HEK293T (cell line): ENCODE data around the gene SLC24A1.

ENCODE experiments used
- BHLHE40 ChIP-seq: fragments of 450-650 bp; IDR thresholded peaks from 2 replicates; pipeline ENCODE4 v1.6.1; 2016; ENCODE audit warnings: mild to moderate bottlenecking, moderate library complexity, borderline replicate concordance
- CTBP1 ChIP-seq: fragments of 450-650 bp; IDR thresholded peaks from 2 replicates; pipeline ENCODE4 v1.6.1; 2016; ENCODE audit warnings: borderline replicate concordance
- ELF4 ChIP-seq: fragments of 450-650 bp; IDR thresholded peaks from 2 replicates; pipeline ENCODE4 v1.6.1; 2017; ENCODE audit warnings: antibody characterized with exemption
- FOXA1 ChIP-seq: fragments of 450-650 bp; IDR thresholded peaks from 2 replicates; pipeline ENCODE4 v1.6.1; 2016; ENCODE audit warnings: mild to moderate bottlenecking
- FOXM1 ChIP-seq: fragments of 450-650 bp; IDR thresholded peaks from 2 replicates; pipeline ENCODE4 v1.6.1; 2017; ENCODE audit warnings: mild to moderate bottlenecking, borderline replicate concordance
- L3MBTL2 ChIP-seq: fragments of 450-650 bp; conservative IDR thresholded peaks from 2 replicates; pipeline ENCODE4 v1.6.1; 2016; ENCODE audit warnings: mild to moderate bottlenecking
- LEF1 ChIP-seq: fragments of 450-650 bp; IDR thresholded peaks from 2 replicates; pipeline ENCODE4 v1.6.1; 2017; ENCODE audit warnings: mild to moderate bottlenecking, borderline replicate concordance
- SP1 ChIP-seq: fragments of 450-650 bp; IDR thresholded peaks from 2 replicates; pipeline ENCODE4 v1.6.1; 2017
- SUZ12 ChIP-seq: fragments of 450-650 bp; IDR thresholded peaks from 2 replicates; pipeline ENCODE4 v1.6.1; 2016; ENCODE audit warnings: mild to moderate bottlenecking
- TARDBP ChIP-seq: fragments of 450-650 bp; IDR thresholded peaks from 2 replicates; pipeline ENCODE4 v1.6.1; 2016
- TF ChIP-seq, protein P1 (sequence below): fragments of 450-650 bp; IDR thresholded peaks from 2 replicates; pipeline ENCODE4 v1.6.1; 2016

DNA sequence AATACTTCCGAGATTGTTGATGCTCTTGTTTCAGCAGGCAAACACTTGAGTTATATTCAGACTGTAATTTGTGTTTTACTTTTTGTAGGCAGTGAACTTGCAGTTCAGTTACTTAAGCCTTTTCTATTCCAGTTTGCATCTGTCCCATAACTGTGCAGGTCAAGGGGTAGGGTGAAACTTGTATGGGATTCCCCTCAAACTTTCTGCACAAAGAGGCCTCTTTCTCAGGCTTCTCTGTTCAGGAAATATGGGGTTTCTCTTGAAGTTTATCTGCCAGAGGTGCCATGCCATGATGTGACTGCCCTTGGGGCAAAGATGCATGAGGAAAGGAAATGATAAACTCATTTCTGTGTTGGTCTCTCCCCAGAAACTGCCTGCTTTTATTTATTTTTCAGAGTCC lies 66.7 kb downstream of the SLC24A1 start:
- TF ChIP-seq SP1, result no peak
- no peak for TF ChIP-seq TARDBP
- no peak for TF ChIP-seq BHLHE40
- no peak for TF ChIP-seq FOXM1
- no peak for TF ChIP-seq L3MBTL2
- TF ChIP-seq, protein P1, sequence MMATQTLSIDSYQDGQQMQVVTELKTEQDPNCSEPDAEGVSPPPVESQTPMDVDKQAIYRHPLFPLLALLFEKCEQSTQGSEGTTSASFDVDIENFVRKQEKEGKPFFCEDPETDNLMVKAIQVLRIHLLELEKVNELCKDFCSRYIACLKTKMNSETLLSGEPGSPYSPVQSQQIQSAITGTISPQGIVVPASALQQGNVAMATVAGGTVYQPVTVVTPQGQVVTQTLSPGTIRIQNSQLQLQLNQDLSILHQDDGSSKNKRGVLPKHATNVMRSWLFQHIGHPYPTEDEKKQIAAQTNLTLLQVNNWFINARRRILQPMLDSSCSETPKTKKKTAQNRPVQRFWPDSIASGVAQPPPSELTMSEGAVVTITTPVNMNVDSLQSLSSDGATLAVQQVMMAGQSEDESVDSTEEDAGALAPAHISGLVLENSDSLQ, result no peak
- no peak for TF ChIP-seq FOXA1
- no peak for TF ChIP-seq ELF4
- TF ChIP-seq SUZ12, result no peak
- TF ChIP-seq LEF1, result no peak
- TF ChIP-seq CTBP1, result no peak
